GM12878 (cell line): ENCODE results near the gene PLEKHM2. TPM values are rescaled to one million over a fixed set of nuclear protein-coding genes. Genes with fewer than 3 reads are reported as not detected.
A peak's percentile ranks its signal among the peaks of the same experiment; 100 is the strongest.

Experiments used
- BMI1 ChIP-seq: fragments of 450-650 bp; IDR thresholded peaks from 2 replicates; pipeline ENCODE4 v1.6.1; 2016; ENCODE audit warnings: mild to moderate bottlenecking, moderate library complexity, borderline replicate concordance
- CBFB ChIP-seq: IDR thresholded peaks from 2 replicates; pipeline ENCODE4 v1.6.1; 2016; ENCODE audit warnings: antibody characterized with exemption, low read depth
- CHD2 ChIP-seq: IDR thresholded peaks from 2 replicates; pipeline ENCODE4 v1.6.1; 2011; ENCODE audit warnings: low read depth, low read length, improper control_type of control experiment, borderline replicate concordance
- CREB1 ChIP-seq: IDR thresholded peaks from 2 replicates; pipeline ENCODE4 v1.6.1; 2012; ENCODE audit warnings: low read depth, mild to moderate bottlenecking, inconsistent platforms
- CTCF ChIP-seq, 3 experiments: IDR thresholded peaks in 2 of 3; conservative IDR thresholded peaks in 1 of 3; 2 replicates each; pipeline ENCODE4 v1.5.1; 2011; ENCODE audit warnings: low read depth in 3 of 3, low read length in 3 of 3, mild to moderate bottlenecking in 3 of 3, control low read depth in 2 of 3, moderate library complexity in 2 of 3, inconsistent platforms in 1 of 3, mixed read lengths in 1 of 3; ENCODE audit not compliant: control insufficient read depth in 2 of 3, insufficient read depth in 1 of 3; ENCODE audit errors: extremely low read depth in 1 of 3
- DPF2 ChIP-seq: fragments of 450-650 bp; IDR thresholded peaks from 2 replicates; pipeline ENCODE4 v1.6.1; 2017; ENCODE audit warnings: mild to moderate bottlenecking
- EED ChIP-seq: sonication (generic); IDR thresholded peaks from 2 replicates; pipeline ENCODE4 v1.6.1; 2016; ENCODE audit warnings: antibody characterized with exemption, low read depth
- EP300 ChIP-seq, 2 experiments: fragments of 150-350 bp in 1 of 2; IDR thresholded peaks; 2 replicates each; pipeline ENCODE4 v1.6.1; 2011 to 2012; ENCODE audit warnings: low read depth in 2 of 2, low read length in 2 of 2, borderline replicate concordance in 1 of 2, improper control_type of control experiment in 1 of 2, inconsistent platforms in 1 of 2; ENCODE audit not compliant: control insufficient read depth in 1 of 2
- IKZF1 ChIP-seq: fragments of 450-650 bp; conservative IDR thresholded peaks from 2 replicates; pipeline ENCODE4 v1.6.1; 2017; ENCODE audit warnings: antibody characterized with exemption, mild to moderate bottlenecking
- KAT2A ChIP-seq: conservative IDR thresholded peaks from 2 replicates; pipeline ENCODE4 v1.6.1; 2011; ENCODE audit warnings: low read depth, low read length; ENCODE audit not compliant: control insufficient read depth
- MTA2 ChIP-seq: fragments of 450-650 bp; IDR thresholded peaks from 2 replicates; pipeline ENCODE4 v1.6.1; 2016; ENCODE audit warnings: low read depth, mild to moderate bottlenecking, moderate library complexity
- MXI1 ChIP-seq: fragments of 150-350 bp; IDR thresholded peaks from 2 replicates; pipeline ENCODE4 v1.6.1; 2011; ENCODE audit warnings: low read depth, mild to moderate bottlenecking, inconsistent platforms, low read length, improper control_type of control experiment
- PKNOX1 ChIP-seq: fragments of 450-650 bp; IDR thresholded peaks from 2 replicates; pipeline ENCODE4 v1.6.1; 2016; ENCODE audit warnings: mild to moderate bottlenecking
- RAD51 ChIP-seq: fragments of 450-650 bp; IDR thresholded peaks from 2 replicates; pipeline ENCODE4 v1.6.1; 2016; ENCODE audit warnings: moderate library complexity, mild to moderate bottlenecking, inconsistent platforms
- SP1 ChIP-seq: IDR thresholded peaks from one replicate; pipeline ENCODE4 v1.6.1; 2011; ENCODE audit warnings: low read depth, low read length
- SUPT20H ChIP-seq: IDR thresholded peaks from 2 replicates; pipeline ENCODE4 v1.6.1; 2011; ENCODE audit warnings: low read depth, mild to moderate bottlenecking, low read length, moderate library complexity, borderline replicate concordance; ENCODE audit not compliant: control insufficient read depth
- TCF7 ChIP-seq: IDR thresholded peaks from 2 replicates; pipeline ENCODE4 v1.6.1; 2014; ENCODE audit warnings: antibody characterized with exemption, borderline replicate concordance
- ZBED1 ChIP-seq: IDR thresholded peaks from 2 replicates; pipeline ENCODE4 v1.6.1; 2016; ENCODE audit warnings: borderline replicate concordance
- ZZZ3 ChIP-seq: IDR thresholded peaks from 2 replicates; pipeline ENCODE4 v1.6.1; 2011; ENCODE audit warnings: low read depth; ENCODE audit not compliant: control insufficient read depth, insufficient read length
- polyA plus RNA-seq, 11 experiments: library from polyadenylated mRNA; depleted of rRNA in 4 of 11; unstranded in 6 of 11; stranded (reverse) in 5 of 11; fragments of >200 nt; fragmentation: Nextera tagmentation in 4 of 11; fragmentation: Illumina TruSeq in 1 of 11; extraction: Ambion mirVana in 4 of 11; extraction: Trizol in 1 of 11; gene quantifications; 1 replicate in 1 of 11; 2 replicates in 10 of 11; pipeline versions ENCODE4 v1.2.1 to v1.2.3, GENCODE V29; 2011 to 2016; ENCODE audit warnings: inconsistent platforms in 2 of 11, missing spikeins in 2 of 11, low read depth in 1 of 11
- total RNA-seq, 4 experiments: library from RNA; depleted of rRNA in 3 of 4; stranded (reverse); fragments of >200 nt in 3 of 4; fragmentation: Illumina TruSeq in 1 of 4; extraction: Trizol in 1 of 4; gene quantifications; 2 replicates each; pipeline versions ENCODE4 v1.2.1 to v1.2.3, GENCODE V29; 2013 to 2021
- TF ChIP-seq, protein P1 (sequence below): fragments of 450-650 bp; IDR thresholded peaks from 2 replicates; pipeline ENCODE4 v1.6.1; 2017; ENCODE audit warnings: borderline replicate concordance
- TF ChIP-seq, protein P2 (sequence below): IDR thresholded peaks from 2 replicates; pipeline ENCODE4 v1.6.1; 2012; ENCODE audit warnings: improper control_type of control experiment, low read depth, low read length; ENCODE audit not compliant: insufficient replicate concordance

Gene PLEKHM2
- total and polyA plus RNA-seq, 10 of the 15 experiments (the other 5 are each of a cell fraction or from before 2014, with no cell fraction given) = 0.37 to 55.2 (median 19.3) TPM

GRCh38 chr1:15696956-15697521, 12.9 kb downstream of the PLEKHM2 start (continued):
- no peak for TF ChIP-seq ZZZ3
- no peak; the same call in 1 of the 2 replicates for TF ChIP-seq ZBED1
- no peak for TF ChIP-seq CTCF (IDR thresholded peaks at IDR 0.05 in 2 of 3, conservative IDR thresholded peaks at IDR 0.05 in 1 of 3; ENCODE audit: control insufficient read depth in 2 of 3, extremely low read depth in 1 of 3, insufficient read depth in 1 of 3, low read depth in 3 of 3, low read length in 3 of 3)
- peak; percentile 87 for TF ChIP-seq IKZF1
- TF ChIP-seq MTA2 = peak; percentile 86
- peak; percentile 73; the same call in 1 of the 2 replicates for TF ChIP-seq TCF7
- no peak for TF ChIP-seq KAT2A
- peak; percentile 85 for TF ChIP-seq EED
- TF ChIP-seq SP1 = peak; percentile 65
- TF ChIP-seq DPF2 = peak; percentile 98
- peak; percentile 83 to 95; a peak in 3 of 4 replicates for TF ChIP-seq EP300 (IDR thresholded peaks at IDR 0.05; ENCODE audit: borderline replicate concordance in 1 of 2, control insufficient read depth in 1 of 2, low read depth in 2 of 2, low read length in 2 of 2)
- TF ChIP-seq CREB1 = peak; percentile 62; the same call in 1 of the 2 replicates
- peak; percentile 84; the same call in 1 of the 2 replicates for TF ChIP-seq MXI1
- TF ChIP-seq, protein P1, sequence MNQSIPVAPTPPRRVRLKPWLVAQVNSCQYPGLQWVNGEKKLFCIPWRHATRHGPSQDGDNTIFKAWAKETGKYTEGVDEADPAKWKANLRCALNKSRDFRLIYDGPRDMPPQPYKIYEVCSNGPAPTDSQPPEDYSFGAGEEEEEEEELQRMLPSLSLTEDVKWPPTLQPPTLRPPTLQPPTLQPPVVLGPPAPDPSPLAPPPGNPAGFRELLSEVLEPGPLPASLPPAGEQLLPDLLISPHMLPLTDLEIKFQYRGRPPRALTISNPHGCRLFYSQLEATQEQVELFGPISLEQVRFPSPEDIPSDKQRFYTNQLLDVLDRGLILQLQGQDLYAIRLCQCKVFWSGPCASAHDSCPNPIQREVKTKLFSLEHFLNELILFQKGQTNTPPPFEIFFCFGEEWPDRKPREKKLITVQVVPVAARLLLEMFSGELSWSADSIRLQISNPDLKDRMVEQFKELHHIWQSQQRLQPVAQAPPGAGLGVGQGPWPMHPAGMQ = no peak
- TF ChIP-seq SUPT20H = no peak
- TF ChIP-seq, protein P2, sequence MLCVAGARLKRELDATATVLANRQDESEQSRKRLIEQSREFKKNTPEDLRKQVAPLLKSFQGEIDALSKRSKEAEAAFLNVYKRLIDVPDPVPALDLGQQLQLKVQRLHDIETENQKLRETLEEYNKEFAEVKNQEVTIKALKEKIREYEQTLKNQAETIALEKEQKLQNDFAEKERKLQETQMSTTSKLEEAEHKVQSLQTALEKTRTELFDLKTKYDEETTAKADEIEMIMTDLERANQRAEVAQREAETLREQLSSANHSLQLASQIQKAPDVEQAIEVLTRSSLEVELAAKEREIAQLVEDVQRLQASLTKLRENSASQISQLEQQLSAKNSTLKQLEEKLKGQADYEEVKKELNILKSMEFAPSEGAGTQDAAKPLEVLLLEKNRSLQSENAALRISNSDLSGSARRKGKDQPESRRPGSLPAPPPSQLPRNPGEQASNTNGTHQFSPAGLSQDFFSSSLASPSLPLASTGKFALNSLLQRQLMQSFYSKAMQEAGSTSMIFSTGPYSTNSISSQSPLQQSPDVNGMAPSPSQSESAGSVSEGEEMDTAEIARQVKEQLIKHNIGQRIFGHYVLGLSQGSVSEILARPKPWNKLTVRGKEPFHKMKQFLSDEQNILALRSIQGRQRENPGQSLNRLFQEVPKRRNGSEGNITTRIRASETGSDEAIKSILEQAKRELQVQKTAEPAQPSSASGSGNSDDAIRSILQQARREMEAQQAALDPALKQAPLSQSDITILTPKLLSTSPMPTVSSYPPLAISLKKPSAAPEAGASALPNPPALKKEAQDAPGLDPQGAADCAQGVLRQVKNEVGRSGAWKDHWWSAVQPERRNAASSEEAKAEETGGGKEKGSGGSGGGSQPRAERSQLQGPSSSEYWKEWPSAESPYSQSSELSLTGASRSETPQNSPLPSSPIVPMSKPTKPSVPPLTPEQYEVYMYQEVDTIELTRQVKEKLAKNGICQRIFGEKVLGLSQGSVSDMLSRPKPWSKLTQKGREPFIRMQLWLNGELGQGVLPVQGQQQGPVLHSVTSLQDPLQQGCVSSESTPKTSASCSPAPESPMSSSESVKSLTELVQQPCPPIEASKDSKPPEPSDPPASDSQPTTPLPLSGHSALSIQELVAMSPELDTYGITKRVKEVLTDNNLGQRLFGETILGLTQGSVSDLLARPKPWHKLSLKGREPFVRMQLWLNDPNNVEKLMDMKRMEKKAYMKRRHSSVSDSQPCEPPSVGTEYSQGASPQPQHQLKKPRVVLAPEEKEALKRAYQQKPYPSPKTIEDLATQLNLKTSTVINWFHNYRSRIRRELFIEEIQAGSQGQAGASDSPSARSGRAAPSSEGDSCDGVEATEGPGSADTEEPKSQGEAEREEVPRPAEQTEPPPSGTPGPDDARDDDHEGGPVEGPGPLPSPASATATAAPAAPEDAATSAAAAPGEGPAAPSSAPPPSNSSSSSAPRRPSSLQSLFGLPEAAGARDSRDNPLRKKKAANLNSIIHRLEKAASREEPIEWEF = no peak
- TF ChIP-seq CHD2 = peak; percentile 85
- TF ChIP-seq PKNOX1 = peak; percentile 71
- no peak; the same call in 1 of the 2 replicates for TF ChIP-seq CBFB
- no peak for TF ChIP-seq RAD51
- TF ChIP-seq BMI1 = no peak
